HCT116 (cell line): Measurements from ENCODE around the gene DMD. TPM values are rescaled to one million over a fixed set of nuclear protein-coding genes. Genes with fewer than 3 reads are reported as not detected.

Experiments
- ATAC-seq: fragments of 200-7000 bp; cut with Tn5 transposase; 2 replicates; pipeline ENCODE4 v1.9.1; 2020; ENCODE audit warnings: mild to moderate bottlenecking, moderate library complexity
- BruUV-seq: library from RNA; stranded (reverse); fragments of 400-500 nt; replicated peaks from 2 replicates; lab custom pipeline; 2021; lab: Mats Ljungman, UMichigan
- CTCF ChIA-PET: fragments of 300-600 bp; sonication (Branson Sonifier 250); formaldehyde crosslinking; loops from one replicate; lab custom pipeline; 2021; ENCODE audit warnings: antibody characterized with exemption; lab: Charles Lee
- POLR2A ChIA-PET: fragments of 300-600, 350-600 bp; sonication (Branson Sonifier 250); formaldehyde crosslinking; loops from one replicate; lab custom pipeline; 2021; ENCODE audit warnings: antibody characterized with exemption; lab: Charles Lee
- RAD21 ChIA-PET, 2 experiments: fragments of 300-600 bp; sonication (Branson Sonifier 250); formaldehyde crosslinking; loops; one replicate each; lab custom pipeline; 2023; ENCODE audit warnings: low total read pairs in 2 of 2; ENCODE audit not compliant: uncharacterized antibody in 2 of 2, unreplicated experiment in 2 of 2, low non-redundant PET in 1 of 2; lab: Charles Lee
- DNase-seq: peaks from one replicate; pipeline ENCODE4 v3.0.0-alpha.2; 2010; ENCODE audit warnings: low read depth, low spot score
- H2AFZ ChIP-seq: fragments of 200-600 bp; shearing (Covaris generic), sonication (generic); 2 replicates; pipeline ENCODE4 v1.6.1; 2017; ENCODE audit warnings: low read depth, mixed run types, mixed read lengths, antibody characterized with exemption, low read length; ENCODE audit not compliant: poor library complexity, severe bottlenecking
- H3K27ac ChIP-seq: 2 replicates; pipeline ENCODE4 v1.5.1; 2012; ENCODE audit warnings: low read depth, low read length
- H3K27me3 ChIP-seq: fragments of 200-600 bp; sonication (generic); 2 replicates; pipeline ENCODE4 v1.6.1; 2016; ENCODE audit warnings: mixed run types, low read length, mixed read lengths; ENCODE audit not compliant: insufficient read depth
- H3K36me3 ChIP-seq, 2 experiments: fragments of 200-500 bp in 1 of 2; fragments of 200-600 bp in 1 of 2; sonication (Bioruptor generic) in 1 of 2; sonication (generic) in 1 of 2; 2 replicates each; pipeline versions ENCODE4 v1.5.1 to v1.6.1; 2014 to 2016; ENCODE audit warnings: low read length in 2 of 2, inconsistent platforms in 1 of 2, mixed read lengths in 1 of 2, mixed run types in 1 of 2; ENCODE audit not compliant: insufficient read depth in 2 of 2, control insufficient read depth in 1 of 2
- H3K4me1 ChIP-seq, 2 experiments: fragments of 200-600 bp in 1 of 2; sonication (generic) in 1 of 2; 2 replicates each; pipeline versions ENCODE4 v1.5.1 to v1.6.1; 2012 to 2017; ENCODE audit warnings: low read length in 2 of 2, inconsistent platforms in 1 of 2, mild to moderate bottlenecking in 1 of 2, mixed read lengths in 1 of 2, mixed run types in 1 of 2, moderate library complexity in 1 of 2; ENCODE audit not compliant: insufficient read depth in 2 of 2, control insufficient read depth in 1 of 2
- H3K4me2 ChIP-seq: fragments of 200-600 bp; sonication (generic); 2 replicates; pipeline ENCODE4 v1.6.1; 2017; ENCODE audit warnings: mixed run types, low read length, mixed read lengths
- H3K4me3 ChIP-seq, 2 experiments: fragments of 200-600 bp in 1 of 2; sonication (generic) in 1 of 2; replicated peaks in 1 of 2; 2 replicates each; pipeline ENCODE4 v1.5.1; 2011 to 2016; ENCODE audit warnings: low read length in 2 of 2, control low read depth in 1 of 2, low read depth in 1 of 2, mild to moderate bottlenecking in 1 of 2, mixed read lengths in 1 of 2, mixed run types in 1 of 2
- H3K79me2 ChIP-seq: fragments of 200-600 bp; sonication (generic); 2 replicates; pipeline ENCODE4 v1.6.1; 2017; ENCODE audit warnings: mild to moderate bottlenecking, mixed run types, low read length, moderate library complexity, mixed read lengths; ENCODE audit not compliant: insufficient read depth
- H3K9ac ChIP-seq: fragments of 200-600 bp; sonication (generic); 2 replicates; pipeline ENCODE4 v1.6.1; 2016; ENCODE audit warnings: low read length, mixed read lengths
- H3K9me2 ChIP-seq: fragments of 200-600 bp; sonication (generic), shearing (Covaris generic); 2 replicates; pipeline ENCODE4 v1.6.1; 2017; ENCODE audit warnings: mixed run types, mild to moderate bottlenecking, moderate library complexity; ENCODE audit not compliant: insufficient read depth
- H3K9me3 ChIP-seq, 2 experiments: fragments of 200-500 bp in 1 of 2; fragments of 200-600 bp in 1 of 2; sonication (Bioruptor generic) in 1 of 2; sonication (generic) in 1 of 2; 2 replicates each; pipeline ENCODE4 v1.6.1; 2014 to 2017; ENCODE audit warnings: low read length in 2 of 2, mixed read lengths in 2 of 2, inconsistent platforms in 1 of 2, low read depth in 1 of 2, mild to moderate bottlenecking in 1 of 2, mixed run types in 1 of 2, moderate library complexity in 1 of 2; ENCODE audit not compliant: control insufficient read depth in 1 of 2, insufficient read depth in 1 of 2
- H4K20me1 ChIP-seq: fragments of 200-600 bp; sonication (generic), shearing (Covaris generic); 2 replicates; pipeline ENCODE4 v1.6.1; 2017; ENCODE audit warnings: mixed run types, mild to moderate bottlenecking, moderate library complexity; ENCODE audit not compliant: insufficient read depth
- ATF3 ChIP-seq: IDR thresholded peaks from 2 replicates; pipeline ENCODE4 v1.6.1; 2012
- CBX3 ChIP-seq: IDR thresholded peaks from 2 replicates; pipeline ENCODE4 v1.6.1; 2012; ENCODE audit warnings: low read depth
- CEBPB ChIP-seq: IDR thresholded peaks from 2 replicates; pipeline ENCODE4 v1.6.1; 2012; ENCODE audit warnings: low read depth
- CTCF ChIP-seq, 3 experiments: fragments of 200-600 bp in 1 of 3; sonication (generic) in 1 of 3; IDR thresholded peaks in 2 of 3; conservative IDR thresholded peaks in 1 of 3; 2 replicates each; pipeline ENCODE4 v1.5.1; 2012 to 2017; ENCODE audit warnings: low read depth in 2 of 3, low read length in 2 of 3, antibody characterized with exemption in 1 of 3, borderline replicate concordance in 1 of 3, control low read depth in 1 of 3, mild to moderate bottlenecking in 1 of 3, mixed read lengths in 1 of 3, mixed run types in 1 of 3, moderate library complexity in 1 of 3; ENCODE audit not compliant: insufficient read depth in 1 of 3
- EGR1 ChIP-seq: IDR thresholded peaks from 2 replicates; pipeline ENCODE4 v1.6.1; 2012; ENCODE audit warnings: low read depth
- MAX ChIP-seq: IDR thresholded peaks from 2 replicates; pipeline ENCODE4 v1.6.1; 2012
- POLR2A ChIP-seq: IDR thresholded peaks from 2 replicates; pipeline ENCODE4 v1.7.0; 2011; ENCODE audit warnings: borderline replicate concordance; ENCODE audit not compliant: insufficient read depth, insufficient read length; ENCODE audit errors: extremely low read depth
- RAD21 ChIP-seq: IDR thresholded peaks from 2 replicates; pipeline ENCODE4 v1.6.1; 2012; ENCODE audit warnings: low read depth, mild to moderate bottlenecking
- SP1 ChIP-seq: IDR thresholded peaks from 2 replicates; pipeline ENCODE4 v1.6.1; 2012; ENCODE audit warnings: low read depth
- SRF ChIP-seq: IDR thresholded peaks from 2 replicates; pipeline ENCODE4 v1.6.1; 2012; ENCODE audit warnings: low read depth
- TCF7L2 ChIP-seq: IDR thresholded peaks from 2 replicates; pipeline ENCODE4 v1.7.0; 2011; ENCODE audit warnings: borderline replicate concordance, inconsistent platforms; ENCODE audit not compliant: insufficient read depth, insufficient read length; ENCODE audit errors: extremely low read depth
- YY1 ChIP-seq: IDR thresholded peaks from 2 replicates; pipeline ENCODE4 v1.6.1; 2011; ENCODE audit warnings: low read length, low read depth, moderate library complexity, mild to moderate bottlenecking; ENCODE audit not compliant: insufficient replicate concordance; ENCODE audit errors: extremely low read depth
- ZFX ChIP-seq: fragments of 450-650 bp; IDR thresholded peaks from 2 replicates; pipeline ENCODE4 v1.6.1; 2017
- ZNF274 ChIP-seq: fragments of 200-500 bp; sonication (Bioruptor generic); IDR thresholded peaks from 2 replicates; pipeline ENCODE4 v1.6.1; 2014; ENCODE audit warnings: mild to moderate bottlenecking, low read depth, low read length, inconsistent platforms
- intact Hi-C: fragments of 100-400 bp; cut with micrococcal nuclease; formaldehyde crosslinking; loops from 2 replicates; pipeline ENCODE4 v1.10.0; 2022
- total RNA-seq: library from RNA; stranded (reverse); gene quantifications from one replicate; pipeline ENCODE4 v1.2.1, GENCODE V29; 2021; ENCODE audit not compliant: unreplicated experiment

DMD gene
- total RNA-seq, 1 experiment from 2014 or later: 0.05 TPM

GRCh38 chrX:31506360-31506759, 1705.0 kb downstream of the DMD start:
- no peaks in the 10 kb centered on the region for H3K9me3 ChIP-seq
- no peak overlapping the region for H2AFZ ChIP-seq
- no peaks in the 10 kb centered on the region for H3K79me2 ChIP-seq
- RAD21 ChIA-PET: no interaction called here
- intact Hi-C loops: no loop called here
- H3K4me2 ChIP-seq: no peak overlapping the region
- H3K9me2 ChIP-seq: no peaks in the 10 kb centered on the region
- BruUV-seq: no TSS peak
- H3K27me3 ChIP-seq: no peaks in the 10 kb centered on the region
- CTCF ChIA-PET: no interaction called here
- no peak for DNase-seq
- H4K20me1 ChIP-seq: no peaks in the 10 kb centered on the region
- H3K36me3 ChIP-seq: no peaks in the 10 kb centered on the region
- POLR2A ChIA-PET: no interaction called here
- H3K9ac ChIP-seq: no peak overlapping the region
- no peaks in the 10 kb centered on the region for H3K4me1 ChIP-seq
- no peak overlapping the region for H3K27ac ChIP-seq
- ATAC-seq: no peak
- TF ChIP-seq SP1: no peak
- no peak for TF ChIP-seq TCF7L2
- TF ChIP-seq RAD21: no peak
- no peak for TF ChIP-seq SRF
- no peak for TF ChIP-seq ZFX
- no peak for TF ChIP-seq MAX
- TF ChIP-seq YY1: no peak
- no peak for TF ChIP-seq EGR1
- TF ChIP-seq POLR2A: no peak
- TF ChIP-seq CBX3: no peak
- TF ChIP-seq ATF3: no peak
- no peak for TF ChIP-seq CEBPB
- TF ChIP-seq ZNF274: no peak
- TF ChIP-seq CTCF (IDR thresholded peaks at IDR 0.05 in 2 of 3, conservative IDR thresholded peaks at IDR 0.05 in 1 of 3; ENCODE audit: borderline replicate concordance in 1 of 3, insufficient read depth in 1 of 3, low read depth in 2 of 3, low read length in 2 of 3): no peak
- no peak overlapping the region for H3K4me3 ChIP-seq
